Prostate gland (tissue), 2 donors: ENCODE measurements around the gene CXCR4. TPM values are rescaled to one million over a fixed set of nuclear protein-coding genes. Genes with fewer than 3 reads are reported as not detected.

Experiments
- DNase-seq: peaks from one replicate; pipeline ENCODE4 v3.0.0-alpha.2; 2019; ENCODE audit warnings: low spot score
- H3K27ac ChIP-seq, 2 donors: fragments of 200-600 bp; sonication (generic); 2 replicates each; pipeline ENCODE4 v1.5.1; 2017 to 2019
- H3K27me3 ChIP-seq: fragments of 200-600 bp; sonication (generic); replicated peaks from 2 replicates; pipeline ENCODE4 v1.5.1; 2019; ENCODE audit not compliant: insufficient read depth
- H3K36me3 ChIP-seq, 2 donors: fragments of 200-600 bp; sonication (generic); 1 replicate in 1 of 2; 2 replicates in 1 of 2; pipeline versions ENCODE4 v1.5.1 to v1.8.1; 2017 to 2019
- H3K4me1 ChIP-seq: fragments of 200-600 bp; sonication (generic); replicated peaks from 2 replicates; pipeline ENCODE4 v1.5.1; 2019
- H3K4me3 ChIP-seq, 2 donors: fragments of 200-600 bp; sonication (generic); 2 replicates each; pipeline ENCODE4 v1.5.1; 2017 to 2019
- H3K9me3 ChIP-seq: fragments of 200-600 bp; sonication (generic); 2 replicates; pipeline ENCODE4 v1.5.1; 2017
- POLR2A ChIP-seq: fragments of 450-650 bp; IDR thresholded peaks from one replicate; pipeline ENCODE4 v1.6.1; 2016; ENCODE audit warnings: antibody characterized with exemption, mild to moderate bottlenecking
- POLR2AphosphoS5 ChIP-seq: sonication (generic); formaldehyde crosslinking; IDR thresholded peaks from one replicate; pipeline ENCODE4 v1.6.1; 2017; ENCODE audit warnings: antibody characterized with exemption
- WGBS: methylation state at CpG from one replicate; pipeline ENCODE4 v1.1.5; 2018; 5-methylcytosine and 5-hydroxymethylcytosine counted together
- intact Hi-C: fragments of 100-400 bp; cut with DNase I; formaldehyde crosslinking; loops from one replicate; pipeline ENCODE4 v1.14.2; 2022
- total RNA-seq, 2 donors: library from RNA; depleted of rRNA; stranded (reverse); fragments of >200 nt; gene quantifications; one replicate each; pipeline ENCODE4 v1.1.0, GENCODE V29; 2016
- TF ChIP-seq, protein P1 (sequence below), 4 experiments: fragments of 200-600 bp in 2 of 4; fragments of 450-650 bp in 2 of 4; sonication (generic) in 2 of 4; IDR thresholded peaks; 1 replicate in 3 of 4; 2 replicates in 1 of 4; pipeline ENCODE4 v1.5.1; 2016 to 2019; ENCODE audit warnings: antibody characterized with exemption in 4 of 4, mild to moderate bottlenecking in 2 of 4, moderate library complexity in 2 of 4

Gene CXCR4
- total RNA-seq, 2 donors from 2014 or later, result 20.9 to 27.2 TPM

DNA sequence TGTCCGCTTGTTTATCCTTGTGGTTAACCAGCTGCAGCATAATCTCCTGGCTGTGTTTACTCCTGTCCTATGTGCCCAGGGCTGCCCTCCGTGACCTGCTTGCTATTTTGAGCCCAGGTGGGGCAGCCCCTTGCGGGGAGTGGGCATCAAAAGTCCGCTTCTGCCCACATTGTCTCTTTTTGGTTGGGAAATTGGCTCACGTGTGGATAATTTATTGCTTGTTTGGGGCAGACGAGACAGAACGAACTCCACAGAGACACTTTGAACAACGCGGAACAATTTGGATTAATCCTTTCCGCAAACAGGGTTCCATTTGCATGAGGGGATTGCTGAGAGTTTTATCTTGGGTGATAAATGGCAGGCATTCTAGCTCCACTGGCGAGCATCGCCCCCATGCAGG is 8.1 kb upstream of the CXCR4 start:
- Histone ChIP-seq H3K27ac (no peak overlapping the region), H3K4me1 (no peaks in the 10 kb centered on the region), H3K4me3 (no peak overlapping the region), H3K9me3 (no peaks in the 10 kb centered on the region), H3K27me3 (no peaks in the 10 kb centered on the region), H3K36me3 (no peaks in the 10 kb centered on the region)
- no peak for TF ChIP-seq POLR2AphosphoS5
- TF ChIP-seq, protein P1, sequence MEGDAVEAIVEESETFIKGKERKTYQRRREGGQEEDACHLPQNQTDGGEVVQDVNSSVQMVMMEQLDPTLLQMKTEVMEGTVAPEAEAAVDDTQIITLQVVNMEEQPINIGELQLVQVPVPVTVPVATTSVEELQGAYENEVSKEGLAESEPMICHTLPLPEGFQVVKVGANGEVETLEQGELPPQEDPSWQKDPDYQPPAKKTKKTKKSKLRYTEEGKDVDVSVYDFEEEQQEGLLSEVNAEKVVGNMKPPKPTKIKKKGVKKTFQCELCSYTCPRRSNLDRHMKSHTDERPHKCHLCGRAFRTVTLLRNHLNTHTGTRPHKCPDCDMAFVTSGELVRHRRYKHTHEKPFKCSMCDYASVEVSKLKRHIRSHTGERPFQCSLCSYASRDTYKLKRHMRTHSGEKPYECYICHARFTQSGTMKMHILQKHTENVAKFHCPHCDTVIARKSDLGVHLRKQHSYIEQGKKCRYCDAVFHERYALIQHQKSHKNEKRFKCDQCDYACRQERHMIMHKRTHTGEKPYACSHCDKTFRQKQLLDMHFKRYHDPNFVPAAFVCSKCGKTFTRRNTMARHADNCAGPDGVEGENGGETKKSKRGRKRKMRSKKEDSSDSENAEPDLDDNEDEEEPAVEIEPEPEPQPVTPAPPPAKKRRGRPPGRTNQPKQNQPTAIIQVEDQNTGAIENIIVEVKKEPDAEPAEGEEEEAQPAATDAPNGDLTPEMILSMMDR (IDR thresholded peaks at IDR 0.05), result no peak
- no peak for TF ChIP-seq POLR2A
- intact Hi-C loops, result no loop called here
- WGBS, result 58% methylated on average over 12 of the region's 12 CpGs
- no peak for DNase-seq

DNA sequence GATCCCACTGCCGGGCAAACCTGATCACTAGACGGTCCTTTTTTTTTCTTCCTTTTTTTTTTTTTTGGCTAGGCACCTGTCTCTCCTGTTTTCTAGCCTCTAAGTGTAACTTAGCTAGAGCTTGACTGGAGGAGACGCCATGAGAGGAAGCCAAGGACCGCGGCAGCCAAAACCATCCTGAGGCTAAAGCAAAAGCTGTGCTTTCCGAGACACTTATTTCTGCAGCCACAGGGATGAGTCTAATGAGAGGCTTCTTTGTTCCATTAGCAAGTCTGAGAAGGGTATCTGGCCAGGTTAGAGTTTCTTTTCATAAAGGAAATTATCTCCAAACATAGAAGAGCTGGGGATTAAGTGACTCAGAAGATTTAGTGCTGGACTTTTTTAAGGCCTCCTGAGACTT is 7.3 kb upstream of the CXCR4 start:
- no peaks in the 10 kb centered on the region for H3K36me3 ChIP-seq
- H3K27me3 ChIP-seq, result no peaks in the 10 kb centered on the region
- WGBS, result 54% methylated on average over 6 of the region's 6 CpGs
- H3K4me3 ChIP-seq, result no peak overlapping the region
- H3K27ac ChIP-seq, result no peak overlapping the region
- TF ChIP-seq POLR2A (no peak), POLR2AphosphoS5 (no peak)
- TF ChIP-seq, protein P1 (IDR thresholded peaks at IDR 0.05), result no peak
- DNase-seq, result no peak
- H3K9me3 ChIP-seq, result no peaks in the 10 kb centered on the region
- intact Hi-C loops, result no loop called here
- H3K4me1 ChIP-seq, result no peaks in the 10 kb centered on the region

DNA sequence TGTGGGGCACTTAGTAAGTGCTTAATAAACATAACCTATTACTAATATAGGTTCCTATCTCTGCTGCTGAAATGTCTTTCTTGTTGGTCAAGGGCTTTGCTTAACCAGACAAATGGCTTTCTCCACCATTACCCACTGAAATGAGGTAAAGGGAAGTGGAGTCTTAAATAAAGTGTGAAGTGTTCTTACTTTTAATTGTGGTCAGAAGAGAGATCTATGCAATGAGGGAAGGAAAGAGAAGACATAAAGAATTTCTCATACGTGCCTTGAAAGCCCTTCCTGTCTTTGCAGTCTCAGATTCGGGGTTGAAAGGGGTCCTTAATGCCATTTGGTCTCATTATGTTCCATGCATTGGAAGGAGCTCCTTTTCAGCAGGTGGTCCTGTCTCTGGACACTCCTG is 6.9 kb upstream of the CXCR4 start:
- Histone ChIP-seq H3K4me1 (no peaks in the 10 kb centered on the region), H3K9me3 (no peaks in the 10 kb centered on the region)
- no peak for DNase-seq

DNA sequence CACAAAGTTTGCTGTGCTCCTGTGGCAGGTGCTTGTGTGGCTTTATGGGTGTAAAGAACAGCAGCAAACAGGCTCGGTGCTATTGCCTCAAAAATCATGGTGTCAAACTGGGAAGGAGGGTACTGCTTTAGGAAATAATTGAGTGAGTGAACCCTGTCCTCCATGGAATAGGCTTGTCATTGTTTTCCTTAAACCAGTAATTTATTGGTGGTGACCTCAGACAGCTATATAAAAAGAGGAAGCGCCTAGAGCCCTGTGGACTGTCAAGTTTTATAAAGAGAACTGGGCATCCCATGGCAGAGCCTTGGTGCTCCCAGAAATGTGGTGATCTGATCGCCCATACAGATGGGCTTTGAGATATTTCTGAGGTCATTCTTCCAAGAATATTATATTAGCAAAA is 4.7 kb upstream of the CXCR4 start:
- Histone ChIP-seq H3K9me3 (no peaks in the 10 kb centered on the region), H3K27ac (no peak overlapping the region), H3K4me1 (no peaks in the 10 kb centered on the region), H3K36me3 (no peaks in the 10 kb centered on the region), H3K4me3 (no peak overlapping the region), H3K27me3 (no peaks in the 10 kb centered on the region)
- no peak for TF ChIP-seq POLR2AphosphoS5
- TF ChIP-seq POLR2A, result no peak
- TF ChIP-seq, protein P1 (IDR thresholded peaks at IDR 0.05), result no peak
- intact Hi-C loops, result no loop called here
- DNase-seq, result no peak
- WGBS, result 78% methylated on average over 3 of the region's 3 CpGs

More for the DNA sequence above, 6.9 kb upstream of the CXCR4 start:
- Histone ChIP-seq H3K4me3 (no peak overlapping the region), H3K36me3 (no peaks in the 10 kb centered on the region), H3K27ac (no peak overlapping the region), H3K27me3 (no peaks in the 10 kb centered on the region)
- WGBS, result 84% methylated on average over 2 of the region's 2 CpGs
- no peak for TF ChIP-seq POLR2A
- no peak for TF ChIP-seq POLR2AphosphoS5
- TF ChIP-seq, protein P1 (IDR thresholded peaks at IDR 0.05), result no peak
- intact Hi-C loops, result no loop called here

DNA sequence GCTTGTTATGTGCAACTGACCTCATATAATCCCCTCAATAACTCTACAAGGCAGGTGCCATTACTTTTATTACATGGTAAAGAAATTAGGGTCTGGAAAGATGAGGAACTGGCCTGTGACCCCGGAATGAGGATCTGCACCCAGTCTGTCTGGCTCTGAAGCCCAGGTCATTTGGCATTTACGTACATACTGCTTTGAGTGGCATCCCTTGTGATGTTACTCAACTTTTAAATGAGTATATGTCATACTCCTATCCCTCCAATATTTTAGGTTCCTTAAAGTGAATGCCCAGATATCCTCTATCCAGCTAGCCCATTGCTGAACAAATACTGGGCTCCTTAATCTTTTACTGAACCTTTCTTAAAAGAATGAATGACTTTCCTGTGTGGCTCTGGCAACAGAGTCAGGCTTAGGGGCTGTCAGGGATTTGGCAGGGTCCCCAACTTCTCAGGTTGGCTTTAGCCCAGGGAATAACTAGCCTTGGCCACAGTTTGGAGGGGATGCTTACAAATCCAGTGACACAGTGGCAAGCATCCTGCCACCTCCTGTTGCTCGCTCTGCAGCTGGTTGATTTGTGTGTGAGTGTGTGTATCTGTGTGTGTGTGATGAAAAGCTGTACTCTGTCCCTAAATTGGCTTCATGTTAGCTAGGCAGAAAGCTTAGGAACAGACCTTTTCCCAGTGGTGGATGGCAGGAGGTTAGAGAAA is 3.4 kb upstream of the CXCR4 start:
- Histone ChIP-seq H3K36me3 (no peaks in the 10 kb centered on the region), H3K27ac (no peak overlapping the region), H3K4me1 (peaks cover 3% of the 10 kb centered on the region), H3K4me3 (no peak overlapping the region), H3K9me3 (no peaks in the 10 kb centered on the region), H3K27me3 (no peaks in the 10 kb centered on the region)
- WGBS, result 92% methylated on average over 3 of the region's 3 CpGs
- intact Hi-C loops, result no loop called here
- TF ChIP-seq, protein P1 (IDR thresholded peaks at IDR 0.05), result no peak
- TF ChIP-seq POLR2AphosphoS5 (no peak), POLR2A (no peak)
- no peak for DNase-seq
